Measurements from ENCODE around the gene MTMR12.
"Not testable (repeated sequence)": the region's sequence is repeated elsewhere in the genome, so short reads cannot be mapped to it uniquely, and the experiment has no call there.

MTMR12 gene

DNA sequence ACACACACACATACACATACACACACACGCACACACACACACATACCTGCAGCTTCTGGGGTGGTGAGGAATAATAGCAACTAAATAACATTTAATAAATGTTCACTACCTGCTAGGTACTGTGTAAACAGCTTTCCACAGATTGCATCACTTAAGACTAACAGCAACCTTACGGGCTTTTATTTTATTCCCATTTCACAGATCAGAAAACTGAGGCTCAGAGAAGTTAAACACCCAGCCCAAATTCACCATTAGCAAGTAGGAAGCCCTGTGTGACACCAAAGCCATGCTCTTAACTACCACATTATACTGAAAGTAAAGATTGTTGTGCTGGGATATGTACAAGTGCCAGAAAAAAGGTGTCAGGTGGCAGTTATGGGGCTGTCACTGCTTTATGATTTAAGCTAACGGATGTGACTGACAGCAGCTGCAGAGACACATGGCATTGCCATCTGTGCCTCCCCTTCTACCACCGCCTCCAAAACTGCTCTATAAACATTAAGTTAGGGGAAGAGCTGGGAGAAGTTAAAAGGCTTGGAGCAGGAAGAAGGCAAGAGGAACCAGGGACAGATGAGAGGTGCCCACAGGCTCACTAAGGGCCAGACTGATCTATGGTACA lies 13.6 kb downstream of the MTMR12 start:
- DNase-seq: no peak

DNA sequence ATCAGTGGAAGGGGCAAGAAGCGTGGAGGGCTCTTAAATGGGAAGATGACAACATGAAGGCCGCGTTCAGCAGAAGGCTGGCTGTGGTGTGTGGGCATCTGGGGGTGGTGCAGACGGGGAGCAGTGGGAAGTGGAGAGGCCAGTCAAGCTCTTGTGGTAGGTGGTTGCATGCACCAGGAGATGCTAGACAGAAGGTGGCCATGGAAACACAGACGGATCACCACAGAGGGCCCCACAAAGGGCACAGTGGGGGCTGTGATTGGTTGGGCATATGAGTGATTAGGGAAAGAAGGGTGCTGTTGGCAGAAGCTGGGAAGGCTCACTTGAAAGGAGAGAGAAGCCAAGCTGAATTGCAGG lies 14.7 kb downstream of the MTMR12 start:
- no peak for DNase-seq

DNA sequence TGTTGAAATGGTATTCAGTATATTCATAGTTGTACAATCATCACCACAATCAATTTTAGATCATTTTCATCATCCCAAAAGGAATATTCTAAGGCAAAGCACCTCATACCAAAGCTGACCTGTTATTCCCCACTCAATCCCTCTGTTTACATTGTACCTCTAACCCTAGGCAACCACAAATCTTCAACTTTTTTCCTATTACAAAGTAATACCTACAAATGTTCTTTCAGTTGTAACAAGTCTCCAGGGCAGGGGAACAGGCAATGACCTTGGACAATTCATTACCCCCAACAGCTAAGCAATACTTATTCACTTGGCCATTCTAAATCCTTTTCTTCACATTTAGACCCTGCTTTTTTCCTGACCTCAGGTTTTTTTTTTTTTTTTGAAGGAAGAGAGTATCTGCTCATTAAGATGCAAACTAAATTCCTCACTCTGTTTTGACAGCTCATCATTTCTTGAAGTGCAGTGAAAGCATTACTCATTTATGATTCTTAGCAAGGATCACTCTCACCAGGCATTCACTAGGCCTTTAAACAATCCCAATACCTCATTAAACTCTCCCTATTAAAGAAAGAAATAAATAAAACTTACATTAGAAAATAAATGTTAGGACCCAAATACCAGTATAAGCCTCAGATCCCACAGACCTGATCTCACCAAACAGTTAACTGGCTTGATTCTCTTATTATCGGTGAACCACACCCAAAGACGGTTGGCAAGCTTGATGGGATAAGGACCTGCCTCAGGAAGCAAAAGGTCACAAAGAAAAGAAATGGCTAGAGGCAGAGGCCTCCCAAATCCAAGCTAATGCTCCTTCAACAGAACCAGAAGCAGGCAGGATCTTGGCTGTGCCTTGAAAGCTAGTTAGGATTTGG lies 15.3 kb downstream of the MTMR12 start:
- DNase-seq: no peak

DNA sequence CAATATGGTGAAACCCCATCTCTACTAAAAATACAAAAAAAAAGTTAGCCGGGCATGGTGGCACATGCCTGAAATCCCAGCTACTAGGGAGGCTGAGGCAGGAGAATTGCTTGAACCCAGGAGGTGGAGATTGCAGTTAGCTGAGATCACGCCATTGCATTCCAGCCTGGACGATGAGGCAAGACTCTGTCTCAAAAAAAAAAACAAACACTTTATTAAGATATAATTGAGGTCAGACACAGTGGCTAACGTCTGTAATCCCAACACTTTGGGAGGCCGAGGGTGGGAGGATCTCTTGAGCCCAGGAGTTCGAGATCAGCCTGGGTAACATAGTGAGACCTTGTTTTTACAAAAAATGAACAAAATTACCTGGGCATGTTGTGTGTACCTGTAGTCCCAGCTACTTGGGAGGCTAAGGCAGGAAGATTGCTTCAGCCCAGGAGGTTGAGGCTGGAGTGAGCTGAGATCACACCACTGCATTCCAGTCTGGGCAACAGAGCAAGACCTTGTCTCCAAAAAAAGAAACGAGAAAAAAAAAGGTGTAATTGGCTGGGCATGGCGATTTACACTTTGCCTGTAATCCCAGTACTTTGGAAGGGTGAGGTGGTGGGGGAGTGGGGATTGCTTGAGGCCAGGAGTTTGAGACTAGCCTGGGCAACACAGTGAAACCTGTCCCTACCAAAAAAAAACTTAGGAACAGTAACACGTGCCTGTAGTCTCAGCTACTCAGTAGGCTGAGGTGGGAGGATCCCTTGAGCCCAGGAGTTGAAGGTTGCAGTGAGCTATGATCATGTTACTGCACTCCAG lies 16.6 kb downstream of the MTMR12 start:
- not testable (repeated sequence) for DNase-seq

DNA sequence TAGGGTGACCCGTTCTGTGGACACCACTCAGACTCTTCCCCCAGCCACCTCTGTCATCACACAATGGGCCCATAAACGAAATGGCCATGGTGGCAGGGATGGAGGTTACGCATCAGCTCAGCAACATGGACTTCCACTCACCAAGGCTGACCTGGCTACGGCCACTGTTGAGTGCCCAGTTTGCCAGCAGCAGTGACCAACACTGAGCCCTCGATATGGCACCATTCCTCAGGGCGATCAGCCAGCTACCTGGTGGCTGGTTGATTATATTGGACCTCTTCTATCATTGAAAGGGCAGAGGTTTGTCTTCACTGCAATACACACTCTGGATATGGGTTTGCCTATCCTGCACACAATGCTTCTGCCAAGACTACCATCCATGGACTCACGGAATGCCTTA lies 21.1 kb downstream of the MTMR12 start:
- no peak for DNase-seq

DNA sequence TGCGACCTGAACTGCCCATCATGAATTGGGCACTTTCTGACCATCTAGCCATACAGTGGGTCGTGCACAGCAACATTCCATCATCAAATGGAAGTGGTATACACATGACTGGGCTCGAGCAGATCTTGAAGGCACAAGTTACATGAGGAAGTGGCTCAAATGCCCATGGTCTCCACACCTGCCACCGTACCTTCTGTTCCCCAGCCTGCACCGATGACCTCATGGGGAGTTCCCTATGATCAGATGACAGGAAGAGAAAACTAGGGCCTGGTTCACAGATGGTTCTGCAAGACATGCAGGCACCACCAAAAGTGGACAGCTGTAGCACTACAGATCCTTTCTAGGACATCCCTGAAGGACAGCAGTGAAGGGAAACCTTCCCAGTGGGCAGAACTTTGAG lies 21.8 kb downstream of the MTMR12 start:
- DNase-seq: no peak

DNA sequence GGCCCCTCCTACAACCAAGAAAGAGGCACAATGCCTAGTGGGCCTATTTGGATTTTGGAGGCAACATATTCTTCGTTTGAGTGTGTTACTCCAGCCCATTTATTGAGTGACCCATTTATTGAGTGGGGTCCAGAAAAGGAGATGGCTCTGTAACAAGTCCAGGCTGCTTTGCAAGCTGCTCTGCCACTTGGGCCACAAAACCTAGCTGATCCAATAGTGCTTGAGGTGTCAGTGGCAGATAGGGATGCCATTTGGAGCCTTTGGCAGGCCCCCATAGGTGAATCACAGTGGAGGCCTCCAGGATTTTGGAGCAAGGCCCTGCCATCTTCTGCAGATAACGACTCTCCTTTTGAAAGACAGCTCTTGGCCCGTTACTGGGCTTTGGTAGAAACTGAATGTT lies 22.2 kb downstream of the MTMR12 start:
- DNase-seq: not testable (repeated sequence)

DNA sequence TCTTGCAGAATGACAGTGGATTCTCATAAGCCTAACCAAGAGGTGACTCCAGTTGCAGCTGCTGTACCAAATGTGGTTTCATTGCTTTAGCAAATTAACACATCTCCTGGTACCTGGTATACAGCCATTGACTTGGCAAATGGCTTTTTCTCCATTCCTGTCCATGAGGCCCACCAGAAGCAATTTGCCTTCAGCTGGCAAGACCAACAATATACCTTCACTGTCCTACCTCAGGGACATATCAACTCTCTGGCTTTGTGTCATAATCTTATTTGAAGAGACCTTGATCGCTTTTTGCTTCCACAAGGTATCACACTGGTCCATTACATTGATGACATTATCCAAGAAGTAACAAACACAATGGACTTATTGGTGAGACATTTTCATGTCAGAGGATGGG lies 22.8 kb downstream of the MTMR12 start:
- not testable (repeated sequence) for DNase-seq

DNA sequence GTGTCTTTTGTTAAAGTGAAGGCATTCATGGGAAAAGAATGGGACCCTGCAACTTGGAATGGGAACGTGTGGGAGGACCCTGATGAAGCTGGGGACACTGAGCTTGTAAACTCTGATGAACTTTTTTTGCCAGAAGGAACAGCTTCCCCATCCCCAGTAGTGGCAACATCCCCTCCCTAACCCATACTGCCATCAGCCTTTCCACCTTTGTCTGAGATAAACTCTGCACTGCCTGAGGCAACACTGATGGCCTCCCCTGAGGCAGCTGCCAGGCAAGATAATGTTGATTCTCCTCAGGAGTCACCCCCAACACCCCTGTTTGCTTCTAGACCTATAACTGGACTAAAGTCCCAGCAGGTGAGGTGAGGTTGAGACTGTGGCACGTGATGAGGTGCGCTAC lies 24.6 kb downstream of the MTMR12 start:
- not testable (repeated sequence) for DNase-seq

DNA sequence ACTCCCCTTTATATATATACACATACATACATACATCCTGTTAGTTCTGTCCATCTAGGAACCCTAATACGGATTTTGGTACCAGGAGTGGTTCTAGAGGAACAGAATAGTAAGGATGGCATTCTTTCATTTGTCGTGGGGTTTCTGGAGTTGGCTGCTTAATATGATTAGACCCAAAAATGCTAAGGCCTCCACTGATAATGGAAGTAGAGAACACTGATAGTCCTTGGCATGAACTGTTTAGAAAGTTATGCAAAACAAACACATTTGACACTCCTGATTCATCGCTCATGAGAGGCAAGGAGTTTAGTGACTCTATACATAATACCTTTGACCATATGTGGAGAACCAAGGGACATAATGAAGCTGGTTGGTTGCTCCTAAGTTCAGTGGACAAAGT lies 25.2 kb downstream of the MTMR12 start:
- DNase-seq: not testable (repeated sequence)

DNA sequence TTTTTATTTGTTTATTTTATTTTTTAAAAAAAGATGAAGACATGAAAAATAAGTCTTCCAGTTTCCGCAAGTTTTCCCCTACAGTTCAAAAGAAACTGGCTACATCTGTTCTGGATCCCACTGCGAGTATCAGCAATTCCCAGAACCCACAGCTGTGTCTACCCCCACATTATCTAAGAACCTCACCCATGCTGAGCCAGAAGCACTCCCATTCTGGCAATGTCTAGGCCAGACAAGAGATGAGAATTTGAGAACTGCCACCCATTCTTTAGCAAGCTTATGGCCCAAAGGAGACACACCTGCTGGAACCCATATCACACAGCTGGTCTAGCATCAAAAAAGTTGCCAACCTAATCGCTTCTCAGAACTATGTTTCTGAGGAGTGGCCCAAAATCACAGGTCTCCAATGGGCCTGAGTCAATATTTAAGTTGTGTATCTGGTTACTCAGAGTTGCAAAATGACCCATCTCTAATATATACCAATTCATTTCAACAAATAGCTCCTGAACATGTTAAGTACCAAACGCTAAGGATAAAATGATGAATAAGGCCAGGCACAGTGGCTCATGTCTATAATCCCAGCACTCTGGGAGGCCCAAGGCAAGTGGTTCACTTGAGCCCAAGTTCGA lies 27.1 kb downstream of the MTMR12 start:
- DNase-seq: no peak

DNA sequence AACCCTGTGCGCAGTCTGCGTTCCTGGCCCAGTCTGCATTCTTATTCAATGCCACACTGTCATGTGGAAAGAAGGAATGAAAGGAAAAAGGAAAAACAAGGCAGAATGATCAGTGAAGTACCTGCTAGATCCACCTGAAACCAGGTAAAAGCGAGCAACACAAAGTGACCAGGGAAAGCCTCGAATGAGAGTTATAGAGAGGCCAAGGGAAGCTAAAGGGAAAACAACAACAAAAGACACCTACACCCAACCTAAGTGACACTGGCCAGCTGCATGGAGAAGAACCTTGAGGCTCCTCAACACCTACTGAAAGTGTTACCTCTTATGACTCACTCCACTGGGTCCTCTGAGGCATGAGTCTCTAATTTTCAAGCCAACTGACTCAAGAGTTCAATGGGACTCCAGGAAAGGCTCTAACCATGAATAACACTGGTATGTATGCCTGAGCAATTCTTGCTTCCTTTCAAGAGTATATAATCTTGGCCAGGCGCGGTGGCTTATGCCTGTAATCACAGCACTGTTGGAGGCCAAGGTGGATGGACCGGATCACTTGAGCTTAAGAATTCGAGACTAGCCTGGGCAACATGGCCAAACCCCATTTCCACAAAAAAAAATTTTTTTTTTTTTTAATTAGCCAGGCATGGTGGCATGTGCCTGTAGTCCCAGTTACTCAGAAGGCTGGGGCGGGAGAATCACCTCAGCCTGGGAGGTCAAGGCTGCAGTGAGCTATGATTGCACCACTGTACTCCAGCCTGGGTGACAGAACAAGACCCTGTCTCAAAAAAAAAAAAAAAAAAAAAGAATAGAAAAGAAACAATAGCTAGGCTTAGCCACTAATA lies 29.0 kb downstream of the MTMR12 start:
- no peak for DNase-seq

DNA sequence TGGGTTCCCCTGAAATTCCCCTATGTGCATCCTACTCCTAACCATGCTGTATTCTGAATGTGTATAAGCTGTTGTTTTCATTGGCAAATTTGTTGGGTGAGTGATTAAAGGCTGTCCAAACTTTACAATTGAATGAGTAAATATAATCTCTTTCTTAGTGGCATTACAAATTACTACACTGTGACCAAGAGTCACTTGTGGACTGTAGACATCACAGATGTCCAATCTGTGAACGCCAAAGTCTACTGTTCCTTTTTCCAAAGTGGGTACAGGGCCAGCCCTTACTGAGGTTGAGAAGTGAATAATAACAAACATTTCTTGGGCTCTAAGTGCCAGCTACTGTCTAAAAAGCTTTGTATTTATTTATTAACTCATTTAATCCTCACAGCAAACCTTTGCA lies 29.7 kb downstream of the MTMR12 start:
- no peak for DNase-seq

DNA sequence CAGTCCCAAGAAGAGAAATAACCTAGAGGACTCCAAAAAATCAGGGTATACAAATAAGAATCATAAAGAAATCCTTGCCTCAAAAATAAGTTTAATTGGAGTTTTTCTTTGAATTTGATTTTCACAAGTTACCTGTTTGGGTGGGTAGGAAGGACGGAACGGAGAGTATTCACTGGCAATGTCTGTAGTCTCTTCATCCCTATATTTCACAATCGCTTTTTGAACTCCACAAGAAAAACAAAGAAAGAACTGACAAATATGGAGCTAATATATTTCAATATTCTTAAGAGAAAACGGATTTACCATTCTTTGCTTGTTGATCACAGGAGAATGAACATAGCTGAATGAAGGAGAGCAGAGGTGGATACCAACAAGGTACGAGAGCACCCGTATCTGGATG lies 30.1 kb downstream of the MTMR12 start:
- no peak for DNase-seq

DNA sequence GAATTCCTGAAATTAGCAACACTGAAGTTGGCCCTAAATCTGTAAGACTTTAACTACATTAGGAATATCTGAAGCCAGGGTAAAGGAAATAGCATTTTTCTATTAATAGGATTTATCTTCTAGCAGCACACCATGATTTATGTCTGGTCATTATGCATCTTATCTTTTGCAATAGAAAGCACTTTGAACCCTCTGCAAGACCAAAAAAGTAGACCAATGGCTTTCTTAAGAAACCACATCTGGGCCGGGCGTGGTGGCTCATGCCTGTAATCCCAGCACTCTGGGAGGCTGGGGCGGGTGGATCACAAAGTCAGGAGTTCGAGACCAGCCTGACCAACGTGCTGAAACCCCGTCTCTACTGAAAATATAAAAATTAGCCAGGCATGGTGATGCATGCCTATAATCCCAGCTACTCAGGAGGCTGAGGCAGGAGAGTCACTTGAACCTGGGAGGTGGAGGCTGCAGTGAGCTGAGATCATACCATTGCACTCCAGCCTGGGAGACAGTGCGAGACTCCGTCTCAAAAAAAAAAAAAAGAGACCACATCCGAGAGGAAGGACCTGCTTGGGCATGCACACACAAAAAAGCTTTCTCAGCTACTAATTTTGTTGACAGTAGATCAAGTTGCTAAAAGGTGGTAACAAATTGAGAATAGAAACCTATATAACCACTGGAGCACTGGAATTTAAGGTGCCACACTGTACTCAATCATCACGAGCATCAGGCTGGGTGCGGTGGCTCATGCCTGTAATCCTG lies 31.2 kb downstream of the MTMR12 start:
- not testable (repeated sequence) for DNase-seq

DNA sequence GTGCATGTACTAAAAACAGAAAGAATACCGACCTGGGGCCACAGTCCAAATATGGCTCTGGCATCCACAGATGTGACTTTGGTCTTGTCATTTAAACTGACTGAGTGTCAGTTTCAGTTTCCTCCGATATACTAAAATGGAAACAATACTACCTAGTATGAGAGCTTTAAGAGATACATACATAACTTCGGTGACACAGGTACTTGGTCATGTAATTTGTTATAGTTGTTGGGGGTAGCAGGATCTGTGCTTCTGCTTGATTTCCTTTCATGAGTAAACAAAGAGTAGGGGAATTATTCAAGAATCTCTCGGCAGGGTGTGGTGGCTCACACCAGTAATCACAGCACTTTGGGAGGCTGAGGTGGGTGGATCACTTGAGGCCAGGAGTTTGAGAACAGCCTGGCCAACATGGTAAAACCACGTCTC lies 32.1 kb downstream of the MTMR12 start:
- DNase-seq: no peak

DNA sequence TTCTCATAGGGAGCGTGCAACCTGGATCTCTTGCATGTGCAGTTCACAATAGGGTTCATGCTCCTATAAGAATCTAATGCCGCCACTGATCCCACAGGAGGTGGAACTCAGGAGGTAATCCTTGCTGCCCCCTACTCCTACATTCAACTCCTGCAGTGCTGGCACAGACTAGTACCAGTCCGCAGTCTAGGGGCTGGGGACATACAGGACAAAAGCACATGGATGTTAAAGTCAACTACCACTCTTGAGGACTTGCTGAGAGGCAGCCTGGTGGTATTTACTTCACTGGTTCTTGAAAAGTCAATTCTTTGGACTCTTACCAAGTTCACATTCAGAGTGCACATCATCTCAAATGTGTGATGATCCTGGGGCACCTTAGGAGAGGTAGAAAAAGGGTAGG lies 33.0 kb downstream of the MTMR12 start:
- DNase-seq: no peak

DNA sequence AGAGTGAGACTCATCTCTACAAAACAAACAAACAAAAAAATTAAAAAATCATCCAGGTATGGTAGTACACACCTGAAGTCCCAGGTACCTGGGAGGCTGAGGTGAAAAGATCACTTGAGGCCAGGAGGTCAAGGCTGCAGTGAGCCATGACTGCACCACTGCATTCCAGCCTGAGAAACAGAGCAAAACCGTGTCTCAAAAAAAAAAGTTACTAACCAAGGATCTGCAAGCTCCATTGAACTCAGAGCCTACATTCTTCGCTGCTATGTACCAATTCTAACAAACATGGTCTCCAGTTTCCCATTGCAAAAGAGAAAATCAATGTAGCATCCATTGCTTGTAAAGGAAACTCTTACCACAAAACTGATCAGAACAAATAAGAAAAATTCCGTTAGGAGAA lies 33.5 kb downstream of the MTMR12 start:
- DNase-seq: no peak

DNA sequence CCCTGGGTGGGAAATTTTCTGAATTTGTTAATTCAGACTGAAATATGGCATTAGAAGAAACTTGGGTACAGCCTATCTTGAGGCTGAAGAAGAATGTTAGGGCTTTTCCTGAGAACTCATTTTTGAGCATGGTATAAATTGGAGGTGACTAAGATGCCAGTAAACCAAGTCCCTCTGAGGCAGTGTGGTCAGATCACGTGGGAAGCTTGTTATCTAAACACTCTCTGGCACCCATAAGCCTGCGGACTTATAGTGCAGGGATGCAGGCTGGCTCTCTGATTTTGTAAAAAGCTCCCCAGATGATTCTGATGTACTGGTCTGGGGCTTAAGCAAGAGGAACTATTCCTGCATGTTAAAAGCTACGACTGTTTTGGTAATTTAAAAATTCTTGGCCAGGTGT lies 34.3 kb downstream of the MTMR12 start:
- DNase-seq: no peak

DNA sequence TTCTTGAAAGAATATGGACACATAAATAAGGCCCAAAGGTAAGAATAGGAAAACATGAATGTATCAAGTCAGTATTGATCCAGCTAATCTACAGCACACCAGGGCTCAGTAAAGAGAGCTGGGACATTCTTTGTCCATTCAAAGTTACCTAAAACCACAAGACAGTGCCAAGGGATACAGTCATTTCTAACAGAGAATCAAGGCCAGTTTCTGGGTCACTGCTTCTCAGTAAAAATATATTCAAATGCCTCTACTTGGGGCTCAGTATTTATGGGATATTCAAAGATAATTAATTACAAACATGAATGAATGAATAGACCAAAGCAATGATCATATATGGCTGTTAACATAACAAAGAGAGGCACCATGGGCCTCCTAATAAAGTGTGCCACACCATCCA lies 34.9 kb downstream of the MTMR12 start:
- DNase-seq: no peak

Measured in right kidney (tissue), 1 donor.